ENCODE results near the gene NASP.
"Not testable (repeated sequence)": the region's sequence is repeated elsewhere in the genome, so short reads cannot be mapped to it uniquely, and the experiment has no call there.

The NASP gene

GRCh38 chr1:45569962-45570581, 13.8 kb upstream of the NASP start:
- DNase-seq (ENCODE audit: low read depth) = peak; percentile 82

GRCh38 chr1:45570631-45571030, 13.2 kb upstream of the NASP start:
- no peak for DNase-seq (ENCODE audit: low read depth)

DNA sequence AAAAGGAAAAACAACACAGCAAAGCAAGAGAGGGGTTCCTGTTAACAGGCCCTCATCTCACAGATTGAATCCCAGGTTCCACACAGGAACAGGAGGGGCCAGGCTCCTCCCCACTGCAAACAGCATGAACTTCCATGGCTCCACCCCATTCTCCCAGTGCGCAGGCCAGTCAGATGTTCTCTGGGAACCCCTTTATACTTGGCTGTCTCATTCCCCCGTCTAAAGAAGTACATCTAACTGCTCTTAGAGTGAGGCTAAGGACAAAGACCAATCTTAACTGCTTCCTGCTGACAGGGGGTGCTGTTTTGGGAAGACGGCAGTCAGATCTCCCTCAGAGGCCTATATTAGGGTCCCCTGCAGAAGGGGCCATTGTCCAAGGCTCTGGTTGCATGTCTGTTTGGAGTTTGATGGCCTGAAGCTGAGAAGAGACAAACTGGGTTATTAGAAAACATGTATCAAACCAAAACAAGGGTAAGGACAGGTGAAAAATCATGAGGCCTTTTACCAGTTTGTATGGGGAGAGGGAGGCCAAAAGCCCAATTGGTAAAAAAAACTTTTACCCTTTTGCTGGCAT, 10.5 kb upstream of the NASP start:
- no peak for DNase-seq (ENCODE audit: low read depth)

DNA sequence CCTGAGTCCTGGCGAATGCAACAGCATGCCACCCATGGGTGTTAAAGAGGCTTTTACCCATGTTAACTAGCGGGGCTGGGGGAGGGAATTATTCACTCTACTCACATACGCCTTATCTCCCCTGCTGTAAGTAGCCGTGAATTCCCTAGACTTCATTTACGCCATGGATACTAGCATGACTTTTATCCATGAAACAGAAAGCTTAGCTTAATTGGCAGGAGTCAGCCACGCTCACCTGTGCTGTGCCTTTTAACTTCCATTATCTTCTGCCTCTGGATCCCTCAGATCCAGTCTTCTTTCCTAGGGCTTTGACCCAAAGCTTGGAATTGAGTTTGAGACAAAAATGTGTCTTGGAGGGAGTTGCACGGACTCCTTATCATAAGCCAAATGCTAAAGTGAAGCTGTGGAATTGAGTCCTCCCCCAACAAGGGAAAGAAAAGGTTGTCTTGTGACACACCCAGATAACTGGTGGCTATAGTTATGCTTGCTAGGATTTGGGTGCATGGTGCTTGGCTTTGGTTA, 9.7 kb upstream of the NASP start:
- no peak for DNase-seq (ENCODE audit: low read depth)

DNA sequence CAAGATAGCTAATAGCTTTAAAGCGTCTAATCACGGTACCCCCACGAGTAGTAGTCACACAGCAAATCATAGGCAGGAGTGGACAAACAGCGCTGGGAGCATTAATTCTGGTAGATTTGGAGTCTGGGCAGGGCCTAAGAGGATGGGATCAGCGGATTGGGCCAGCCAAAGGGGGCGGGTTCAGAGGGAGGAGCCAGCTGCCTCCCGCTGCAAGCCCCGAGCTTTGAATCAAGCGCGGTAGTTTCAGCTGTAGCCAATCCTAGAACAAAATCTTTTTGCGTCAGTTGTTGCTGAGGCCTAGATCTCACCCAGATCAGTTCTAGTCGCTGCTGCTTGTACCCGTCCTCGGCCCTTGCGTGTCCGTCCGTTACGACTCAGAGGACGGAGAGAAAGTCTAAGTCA, 576 bp upstream of the NASP start:
- DNase-seq (ENCODE audit: low read depth) = peak; percentile 98

GRCh38 chr1:45584351-45585109, 689 bp downstream of the NASP start:
- peak; percentile 94 for DNase-seq (ENCODE audit: low read depth)

DNA sequence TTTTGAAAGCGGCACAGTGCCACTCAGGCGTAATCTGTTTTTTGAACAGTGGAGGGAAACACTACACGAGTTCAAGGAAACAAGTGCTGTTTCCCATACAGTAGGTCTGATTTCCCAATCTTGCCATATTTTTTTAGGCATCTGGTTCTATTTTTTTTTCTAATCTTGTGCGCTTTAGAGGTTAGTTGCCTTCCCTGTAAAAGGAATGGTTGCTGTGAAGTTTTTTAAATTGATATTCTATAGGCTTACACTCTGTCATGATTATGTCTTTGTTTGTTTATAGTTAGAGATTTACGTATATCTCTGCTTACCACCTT, 1.2 kb downstream of the NASP start:
- no peak for DNase-seq (ENCODE audit: low read depth)

- no peak for DNase-seq (ENCODE audit: low read depth)
Measured at GRCh38 chr1:45585496-45586075, 1.7 kb downstream of the NASP start.

DNA sequence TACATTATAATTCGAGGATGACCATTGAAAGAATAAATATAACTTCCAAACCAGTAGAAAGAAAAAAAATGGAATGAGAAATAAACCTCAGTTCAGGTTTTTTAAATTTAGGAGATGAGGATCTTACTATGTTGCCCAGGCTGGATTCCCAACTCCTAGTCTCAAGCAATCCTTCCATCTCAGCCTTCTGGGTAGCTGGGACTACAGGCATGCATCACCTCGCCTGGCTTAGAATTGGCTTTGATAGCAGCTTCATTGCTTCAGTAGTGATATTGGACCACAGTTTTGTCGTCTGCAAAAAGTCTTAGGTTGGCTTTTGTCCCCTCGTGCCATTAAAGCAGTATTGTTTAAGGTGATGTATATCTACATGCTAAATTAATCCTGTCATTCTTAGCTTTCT, 2.9 kb downstream of the NASP start:
- no peak for DNase-seq (ENCODE audit: low read depth)

DNA sequence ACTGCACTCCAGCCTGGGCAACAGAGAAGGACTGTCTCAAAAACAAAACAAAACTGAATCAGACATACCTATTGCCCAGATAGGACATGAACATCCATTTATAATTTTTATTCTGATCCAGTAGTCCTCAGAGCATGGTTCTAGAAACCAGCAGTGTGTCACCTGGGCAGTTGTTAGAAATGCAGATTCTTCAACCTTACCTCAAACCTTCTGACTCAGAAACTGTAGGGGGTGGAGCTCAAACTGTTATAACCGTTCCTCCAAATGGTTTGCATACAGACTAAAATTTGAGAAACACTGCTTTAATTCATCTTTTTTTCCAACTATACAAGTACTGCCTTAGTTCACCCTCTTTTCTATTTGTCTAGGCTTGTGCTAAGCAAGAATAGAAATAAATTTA, 6.0 kb downstream of the NASP start:
- no peak for DNase-seq (ENCODE audit: low read depth)

GRCh38 chr1:45594412-45594811, 10.6 kb downstream of the NASP start:
- no peak for DNase-seq (ENCODE audit: low read depth)

DNA sequence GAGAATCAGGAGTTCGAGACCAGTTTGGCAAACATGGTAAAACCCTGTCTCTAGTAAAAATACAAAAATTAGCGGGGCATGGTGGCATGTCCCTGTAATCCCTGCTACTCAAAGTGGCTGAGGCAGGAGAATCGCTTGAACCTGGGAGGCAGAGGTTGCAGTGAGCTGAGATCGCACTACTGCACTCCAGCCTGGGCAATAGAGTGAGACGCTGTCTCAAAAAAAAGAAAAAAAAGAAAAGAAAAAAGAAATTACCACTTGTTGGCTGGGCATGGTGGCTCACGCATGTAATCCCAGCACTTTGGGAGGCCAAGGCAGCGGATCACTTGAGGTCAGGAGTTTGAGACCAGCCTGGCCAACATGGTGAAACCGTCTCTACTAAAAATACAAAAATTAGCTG, 12.9 kb downstream of the NASP start:
- DNase-seq (ENCODE audit: low read depth) = not testable (repeated sequence)

DNA sequence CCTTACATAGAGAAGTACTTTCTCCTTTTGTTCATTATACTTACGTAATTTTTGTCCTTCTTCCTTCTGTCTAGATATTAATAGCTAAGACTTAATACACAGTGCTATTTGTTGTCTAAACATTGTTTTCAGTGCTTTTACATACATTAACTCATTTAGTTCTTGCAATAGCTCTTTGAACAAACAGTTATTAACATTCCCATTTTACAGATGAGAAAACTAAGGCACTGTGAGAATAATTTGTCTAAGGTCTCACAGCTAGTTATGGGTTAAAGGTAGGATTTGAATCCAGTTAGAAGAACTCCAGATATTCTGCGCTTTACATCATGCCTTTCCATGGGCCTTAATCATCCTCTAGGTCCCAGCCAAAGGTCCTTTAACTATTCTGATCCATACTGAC, 20.4 kb downstream of the NASP start:
- DNase-seq (ENCODE audit: low read depth) = no peak

- no peak for DNase-seq (ENCODE audit: low read depth)
Measured at GRCh38 chr1:45607404-45608074, 23.7 kb downstream of the NASP start.

DNA sequence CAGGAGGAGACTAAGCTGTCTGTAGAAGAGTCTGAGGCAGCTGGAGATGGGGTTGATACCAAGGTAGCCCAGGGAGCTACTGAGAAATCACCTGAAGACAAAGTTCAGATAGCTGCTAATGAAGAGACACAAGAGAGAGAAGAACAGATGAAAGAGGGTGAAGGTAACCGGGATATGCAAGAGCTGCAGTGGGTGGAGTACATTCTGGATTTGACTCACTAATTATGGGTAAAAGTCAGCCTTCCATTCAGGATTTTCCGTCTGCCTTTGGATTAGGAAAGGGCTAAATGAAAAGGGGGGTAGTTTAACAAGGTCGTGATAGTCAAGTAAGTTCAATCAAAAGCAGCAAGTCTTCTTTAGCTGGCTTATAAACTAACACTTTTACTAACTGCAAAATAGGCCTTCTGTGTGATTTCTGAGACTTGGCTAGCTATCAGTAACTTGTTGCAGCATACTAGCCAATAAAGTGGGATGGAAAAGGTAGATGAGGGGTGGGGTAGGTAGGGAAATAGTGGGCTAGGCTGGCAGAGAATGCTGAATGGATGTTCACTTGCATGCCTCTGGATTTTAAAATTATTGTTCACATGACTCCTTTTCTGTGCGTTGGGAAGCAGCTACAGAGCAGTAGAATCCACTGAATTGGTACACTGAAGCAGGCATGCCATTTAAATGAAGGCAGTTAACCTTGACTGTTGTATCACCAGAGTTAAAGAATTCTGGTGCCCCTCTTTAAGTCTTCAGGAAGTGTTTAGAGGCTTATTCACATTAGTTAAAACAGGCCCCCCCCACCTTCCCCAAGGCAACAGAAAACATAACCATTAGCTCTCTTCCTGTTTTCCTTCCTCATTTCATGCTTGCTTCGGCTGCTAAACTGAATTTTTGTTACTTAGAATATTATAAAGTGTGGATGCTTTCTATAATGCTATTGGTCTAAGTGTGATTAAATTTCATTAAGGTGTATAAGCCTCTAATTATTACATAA, 24.6 kb downstream of the NASP start:
- DNase-seq (ENCODE audit: low read depth) = no peak

DNA sequence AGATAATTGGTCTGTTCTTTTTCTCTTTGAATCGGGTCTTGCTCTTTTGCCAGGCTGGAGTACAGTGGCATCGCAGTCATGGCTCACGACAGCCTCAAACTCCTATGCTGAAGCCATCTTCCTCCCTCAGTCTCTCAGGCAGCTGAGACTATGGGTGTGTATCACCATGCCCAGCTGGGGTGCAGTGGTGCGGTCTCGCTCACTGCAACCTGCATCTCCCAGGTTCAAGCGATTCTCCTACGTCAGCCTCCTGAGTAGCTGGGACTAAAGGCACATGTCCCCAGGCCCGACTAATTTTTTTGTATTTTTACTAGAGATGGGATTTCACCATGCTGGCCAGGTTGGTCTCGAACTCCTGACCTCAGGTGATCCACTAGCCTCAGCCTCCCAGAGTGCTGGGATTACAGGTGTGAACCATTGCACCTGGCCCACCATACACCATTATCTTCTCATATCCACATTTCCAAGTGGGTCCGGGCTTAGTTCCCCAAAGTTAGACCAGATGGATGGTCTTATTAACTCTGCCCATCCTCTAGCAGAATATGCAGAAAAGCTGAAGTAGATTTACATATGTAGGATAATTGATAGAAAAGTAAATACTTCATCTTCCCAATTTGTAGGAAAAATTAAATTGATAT, 26.9 kb downstream of the NASP start:
- no peak for DNase-seq (ENCODE audit: low read depth)

- DNase-seq (ENCODE audit: low read depth) = no peak
Measured at GRCh38 chr1:45612941-45613579, 29.2 kb downstream of the NASP start.

DNA sequence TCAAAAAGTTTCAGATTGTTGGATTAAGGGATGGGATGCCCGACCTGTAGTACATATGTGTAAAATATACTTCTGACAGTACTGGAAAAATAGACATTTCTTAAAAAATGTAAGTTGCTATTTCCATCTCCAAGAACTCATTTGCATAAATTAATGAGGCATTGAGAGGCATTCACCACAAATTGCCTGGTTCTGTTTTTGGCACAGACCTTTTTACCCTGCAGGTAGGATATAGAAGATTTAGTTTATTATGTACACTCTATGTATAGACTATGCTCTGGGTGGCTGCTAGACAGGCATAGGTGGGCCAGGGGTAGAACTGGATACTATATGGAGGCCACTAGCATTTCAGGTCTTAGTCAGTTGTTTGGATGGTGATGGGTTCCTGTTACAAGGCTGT, 32.0 kb downstream of the NASP start:
- no peak for DNase-seq (ENCODE audit: low read depth)

GRCh38 chr1:45617618-45618017, 33.8 kb downstream of the NASP start:
- DNase-seq (ENCODE audit: low read depth) = peak; percentile 93

DNA sequence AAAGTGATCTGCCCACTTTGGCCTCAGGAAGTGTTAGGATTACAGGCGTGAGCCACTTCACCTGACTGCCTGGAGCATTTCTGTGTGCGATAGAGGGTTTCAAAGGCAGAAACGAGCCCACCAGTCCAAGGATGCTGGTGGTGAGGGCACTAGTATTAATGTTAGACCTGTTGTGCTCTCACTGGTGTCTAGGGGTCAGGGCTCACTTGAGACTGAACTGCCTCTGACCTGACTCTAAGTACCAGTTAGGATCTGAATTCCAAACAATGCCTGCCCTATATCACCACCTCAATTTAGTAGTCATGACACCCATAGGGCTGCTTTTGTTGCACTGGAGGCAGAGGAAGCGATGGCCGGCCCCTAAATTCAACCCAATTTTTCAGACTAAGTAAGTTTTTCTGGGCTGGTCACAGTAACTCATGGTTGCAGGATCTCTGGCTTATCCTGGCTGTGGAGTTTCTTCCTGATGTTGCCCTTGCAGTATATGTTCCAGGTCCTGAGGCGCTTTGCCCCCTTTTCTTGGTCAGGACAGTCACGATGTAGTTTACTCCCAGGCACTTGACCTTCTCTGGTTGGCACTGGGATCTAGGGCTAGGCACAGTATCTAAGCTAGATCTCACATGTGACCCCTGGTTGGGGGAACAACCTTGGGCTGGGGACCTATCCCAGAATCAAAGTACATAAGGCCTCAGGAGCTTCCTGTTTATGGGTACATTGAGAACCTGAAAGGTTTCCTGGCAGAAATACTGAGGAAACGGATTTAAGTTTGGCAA, 35.5 kb downstream of the NASP start:
- no peak for DNase-seq (ENCODE audit: low read depth)

Measured in ELR (cell line).